Measurements from ENCODE around the gene PCDHA11.
"Not testable (repeated sequence)": the region's sequence is repeated elsewhere in the genome, so short reads cannot be mapped to it uniquely, and the experiment has no call there.

PCDHA11 gene, protein sequence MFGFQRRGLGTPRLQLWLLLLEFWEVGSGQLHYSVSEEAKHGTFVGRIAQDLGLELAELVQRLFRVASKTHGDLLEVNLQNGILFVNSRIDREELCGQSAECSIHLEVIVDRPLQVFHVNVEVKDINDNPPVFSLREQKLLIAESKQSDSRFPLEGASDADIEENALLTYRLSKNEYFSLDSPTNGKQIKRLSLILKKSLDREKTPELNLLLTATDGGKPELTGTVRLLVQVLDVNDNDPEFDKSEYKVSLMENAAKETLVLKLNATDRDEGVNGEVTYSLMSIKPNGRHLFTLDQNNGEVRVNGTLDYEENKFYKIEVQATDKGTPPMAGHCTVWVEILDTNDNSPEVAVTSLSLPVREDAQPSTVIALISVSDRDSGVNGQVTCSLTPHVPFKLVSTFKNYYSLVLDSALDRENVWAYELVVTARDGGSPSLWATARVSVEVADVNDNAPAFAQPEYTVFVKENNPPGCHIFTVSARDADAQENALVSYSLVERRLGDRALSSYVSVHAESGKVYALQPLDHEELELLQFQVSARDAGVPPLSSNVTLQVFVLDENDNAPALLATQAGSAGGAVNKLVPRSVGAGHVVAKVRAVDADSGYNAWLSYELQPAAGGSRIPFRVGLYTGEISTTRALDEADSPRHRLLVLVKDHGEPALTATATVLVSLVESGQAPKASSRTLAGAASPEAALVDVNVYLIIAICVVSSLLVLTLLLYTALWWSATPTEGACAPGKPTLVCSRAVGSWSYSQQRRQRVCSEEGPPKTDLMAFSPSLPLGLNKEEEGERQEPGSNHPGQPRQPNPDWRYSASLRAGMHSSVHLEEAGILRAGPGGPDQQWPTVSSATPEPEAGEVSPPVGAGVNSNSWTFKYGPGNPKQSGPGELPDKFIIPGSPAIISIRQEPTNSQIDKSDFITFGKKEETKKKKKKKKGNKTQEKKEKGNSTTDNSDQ

DNA sequence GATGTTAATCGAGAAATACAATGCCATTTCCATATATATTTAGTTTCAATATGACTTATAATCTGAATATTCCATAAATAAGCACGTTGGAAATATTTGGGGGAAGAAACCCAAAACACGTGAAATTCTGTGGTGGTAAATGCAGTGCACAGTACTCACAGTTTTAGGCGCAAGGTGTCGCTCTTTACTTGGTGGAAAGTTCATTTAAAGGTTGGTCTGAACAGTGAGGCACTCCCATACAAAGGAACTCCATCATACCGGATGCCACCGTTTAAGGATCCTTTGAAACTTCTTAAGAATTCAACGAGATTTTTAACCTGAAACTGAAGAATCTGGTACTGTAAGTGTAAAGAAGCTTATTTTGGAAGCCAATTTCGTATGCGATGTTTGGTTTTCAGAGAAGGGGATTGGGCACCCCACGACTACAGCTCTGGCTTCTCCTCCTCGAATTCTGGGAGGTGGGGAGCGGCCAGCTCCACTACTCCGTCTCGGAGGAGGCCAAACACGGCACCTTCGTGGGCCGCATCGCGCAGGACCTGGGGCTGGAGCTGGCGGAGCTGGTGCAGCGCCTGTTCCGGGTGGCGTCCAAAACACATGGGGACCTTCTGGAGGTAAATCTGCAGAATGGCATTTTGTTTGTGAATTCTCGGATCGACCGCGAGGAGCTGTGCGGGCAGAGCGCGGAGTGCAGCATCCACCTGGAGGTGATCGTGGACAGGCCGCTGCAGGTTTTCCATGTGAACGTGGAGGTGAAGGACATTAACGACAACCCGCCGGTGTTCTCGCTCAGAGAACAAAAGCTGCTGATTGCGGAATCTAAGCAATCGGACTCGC, at the start of gene PCDHA11:
Gene PCDHA11 (plus strand): TSS at position 237 of the 834 bp plus-strand sequence. CDS start 147 bp downstream, at position 384.
- no peak for DNase-seq

DNA sequence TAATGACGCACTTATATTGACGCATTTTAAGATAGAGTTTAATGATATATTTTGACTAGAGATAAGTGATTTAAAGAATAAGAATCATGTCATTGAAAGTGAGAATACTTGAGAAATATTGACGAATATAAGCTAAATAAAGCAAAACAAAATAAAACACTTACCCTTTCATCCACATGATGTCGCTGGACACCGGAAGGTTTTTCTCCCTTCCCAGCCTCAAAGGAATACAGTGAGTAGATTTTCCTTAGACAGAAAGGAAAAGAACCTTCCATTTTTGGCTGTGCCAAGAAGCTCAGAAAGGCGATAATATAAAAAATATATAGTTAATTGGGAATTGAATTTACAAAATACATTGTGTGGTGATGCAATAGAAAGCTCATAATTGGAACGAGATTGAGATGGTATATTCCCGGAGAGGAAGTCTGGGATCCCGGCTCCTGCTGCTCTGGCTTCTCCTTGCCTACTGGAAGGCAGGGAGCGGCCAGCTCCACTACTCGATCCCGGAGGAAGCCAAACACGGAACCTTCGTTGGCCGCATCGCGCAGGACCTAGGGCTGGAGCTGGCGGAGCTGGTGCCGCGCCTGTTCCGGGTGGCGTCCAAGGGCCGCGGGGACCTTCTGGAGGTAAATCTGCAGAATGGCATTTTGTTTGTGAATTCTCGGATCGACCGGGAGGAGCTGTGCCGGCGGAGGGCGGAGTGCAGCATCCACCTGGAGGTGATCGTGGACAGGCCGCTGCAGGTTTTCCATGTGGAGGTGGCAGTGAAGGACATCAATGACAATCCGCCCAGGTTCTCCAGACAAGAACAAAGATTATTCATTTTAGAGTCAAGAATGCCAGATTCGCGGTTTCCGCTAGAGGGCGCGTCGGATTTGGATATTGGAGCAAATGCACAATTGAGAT, 47.1 kb upstream of the PCDHA11 start, which contains the start of gene PCDHA5:
Gene PCDHA5 (plus strand): TSS at position 239 of the 906 bp plus-strand sequence.
- no peak for DNase-seq

DNA sequence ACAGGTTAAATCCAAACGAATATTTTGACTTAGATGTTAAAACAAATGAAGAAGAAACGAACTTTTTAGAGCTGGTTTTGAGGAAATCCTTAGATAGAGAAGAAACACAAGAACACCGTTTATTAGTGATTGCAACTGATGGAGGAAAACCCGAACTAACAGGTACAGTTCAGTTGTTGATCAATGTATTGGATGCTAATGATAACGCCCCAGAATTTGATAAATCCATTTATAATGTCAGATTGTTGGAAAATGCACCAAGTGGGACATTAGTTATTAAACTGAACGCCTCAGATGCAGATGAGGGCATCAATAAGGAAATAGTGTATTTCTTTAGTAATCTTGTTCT, 46.5 kb upstream of the PCDHA11 start:
- DNase-seq = no peak

DNA sequence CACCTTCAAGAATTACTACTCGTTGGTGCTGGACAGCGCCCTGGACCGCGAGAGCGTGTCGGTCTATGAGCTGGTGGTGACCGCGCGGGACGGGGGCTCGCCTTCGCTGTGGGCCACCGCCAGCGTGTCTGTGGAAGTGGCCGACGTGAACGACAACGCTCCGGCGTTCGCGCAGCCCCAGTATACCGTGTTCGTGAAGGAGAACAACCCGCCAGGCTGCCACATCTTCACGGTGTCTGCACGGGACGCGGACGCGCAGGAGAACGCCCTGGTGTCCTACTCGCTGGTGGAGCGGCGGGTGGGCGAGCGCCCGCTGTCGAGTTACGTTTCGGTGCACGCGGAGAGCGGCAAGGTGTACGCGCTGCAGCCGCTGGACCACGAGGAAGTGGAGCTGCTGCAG, 45.8 kb upstream of the PCDHA11 start:
- DNase-seq = not testable (repeated sequence)

DNA sequence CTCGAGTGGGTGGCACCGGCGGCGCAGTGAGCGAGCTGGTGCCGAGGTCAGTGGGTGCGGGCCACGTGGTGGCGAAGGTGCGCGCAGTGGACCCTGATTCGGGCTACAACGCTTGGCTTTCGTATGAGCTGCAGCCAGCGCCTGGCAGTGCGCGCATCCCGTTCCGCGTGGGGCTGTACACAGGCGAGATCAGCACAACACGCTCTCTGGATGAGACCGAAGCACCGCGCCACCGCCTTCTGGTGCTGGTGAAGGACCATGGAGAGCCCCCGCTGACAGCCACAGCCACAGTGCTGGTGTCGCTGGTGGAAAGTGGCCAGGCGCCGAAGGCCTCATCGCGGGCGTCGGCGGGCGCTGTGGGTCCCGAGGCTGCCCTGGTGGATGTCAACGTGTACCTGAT, 45.3 kb upstream of the PCDHA11 start:
- no peak for DNase-seq

DNA sequence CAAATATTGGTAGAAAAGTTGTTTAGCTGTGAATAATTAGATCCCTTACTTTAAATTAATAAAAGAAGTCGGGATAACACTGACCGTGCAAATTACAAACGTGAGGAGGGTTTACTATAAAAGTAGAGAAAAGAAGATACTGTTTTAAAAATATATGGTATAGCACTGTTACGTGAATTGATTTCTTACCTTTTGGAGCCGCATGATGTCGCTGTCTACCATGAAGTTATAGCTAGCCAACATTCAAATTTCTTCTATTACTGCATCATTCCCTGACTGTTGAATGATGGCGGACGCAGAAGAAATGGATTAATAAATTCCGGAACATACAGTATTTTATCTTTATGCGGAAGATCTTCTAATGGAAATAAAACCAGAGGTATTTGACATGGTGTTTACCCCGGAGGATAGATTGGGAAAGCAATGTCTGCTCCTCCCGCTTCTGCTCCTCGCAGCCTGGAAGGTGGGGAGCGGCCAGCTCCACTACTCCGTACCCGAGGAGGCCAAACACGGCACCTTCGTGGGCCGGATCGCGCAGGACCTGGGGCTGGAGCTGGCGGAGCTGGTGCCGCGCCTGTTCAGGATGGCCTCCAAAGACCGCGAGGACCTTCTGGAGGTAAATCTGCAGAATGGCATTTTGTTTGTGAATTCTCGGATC, 40.9 kb upstream of the PCDHA11 start, which contains the start of gene PCDHA6:
Gene PCDHA6 (plus strand): TSS at position 257 of the 658 bp plus-strand sequence. CDS start 132 bp downstream, at position 389.
- peak; percentile 10 to 66 for DNase-seq

DNA sequence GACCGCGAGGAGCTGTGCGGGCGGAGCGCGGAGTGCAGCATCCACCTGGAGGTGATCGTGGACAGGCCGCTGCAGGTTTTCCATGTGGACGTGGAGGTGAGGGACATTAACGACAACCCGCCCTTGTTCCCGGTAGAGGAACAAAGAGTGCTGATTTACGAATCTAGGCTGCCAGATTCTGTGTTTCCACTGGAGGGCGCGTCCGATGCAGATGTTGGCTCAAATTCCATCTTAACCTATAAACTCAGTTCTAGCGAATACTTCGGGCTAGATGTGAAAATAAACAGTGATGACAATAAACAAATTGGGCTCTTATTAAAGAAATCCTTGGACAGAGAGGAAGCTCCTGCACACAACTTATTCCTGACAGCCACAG, 40.4 kb upstream of the PCDHA11 start:
- DNase-seq = peak; percentile 2 to 46

DNA sequence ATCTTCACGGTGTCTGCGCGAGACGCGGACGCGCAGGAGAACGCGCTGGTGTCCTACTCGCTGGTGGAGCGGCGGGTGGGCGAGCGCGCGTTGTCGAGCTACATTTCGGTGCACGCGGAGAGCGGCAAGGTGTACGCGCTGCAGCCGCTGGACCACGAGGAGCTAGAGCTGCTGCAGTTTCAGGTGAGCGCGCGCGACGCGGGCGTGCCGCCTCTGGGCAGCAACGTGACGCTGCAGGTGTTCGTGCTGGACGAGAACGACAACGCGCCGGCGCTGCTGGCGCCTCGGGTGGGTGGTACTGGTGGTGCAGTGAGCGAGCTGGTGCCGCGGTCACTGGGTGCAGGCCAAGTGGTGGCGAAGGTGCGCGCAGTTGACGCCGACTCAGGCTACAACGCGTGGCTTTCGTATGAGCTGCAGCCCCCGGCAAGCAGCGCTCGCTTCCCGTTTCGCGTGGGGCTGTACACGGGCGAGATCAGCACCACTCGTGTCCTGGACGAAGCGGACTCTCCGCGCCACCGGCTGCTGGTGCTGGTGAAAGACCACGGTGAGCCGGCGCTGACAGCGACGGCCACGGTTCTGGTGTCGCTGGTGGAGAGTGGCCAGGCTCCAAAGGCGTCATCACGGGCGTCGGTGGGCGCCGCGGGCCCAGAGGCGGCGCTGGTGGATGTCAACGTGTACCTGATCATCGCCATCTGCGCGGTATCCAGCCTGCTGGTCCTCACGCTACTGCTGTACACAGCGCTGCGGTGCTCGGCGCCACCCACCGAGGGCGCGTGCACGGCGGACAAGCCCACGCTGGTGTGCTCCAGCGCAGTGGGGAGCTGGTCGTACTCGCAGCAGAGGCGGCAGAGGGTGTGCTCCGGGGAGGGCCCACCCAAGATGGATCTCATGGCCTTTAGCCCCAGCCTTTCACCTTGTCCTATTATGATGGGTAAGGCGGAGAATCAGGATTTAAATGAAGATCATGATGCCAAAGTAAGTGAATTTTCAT, 39.0 kb upstream of the PCDHA11 start:
- not testable (repeated sequence) for DNase-seq

DNA sequence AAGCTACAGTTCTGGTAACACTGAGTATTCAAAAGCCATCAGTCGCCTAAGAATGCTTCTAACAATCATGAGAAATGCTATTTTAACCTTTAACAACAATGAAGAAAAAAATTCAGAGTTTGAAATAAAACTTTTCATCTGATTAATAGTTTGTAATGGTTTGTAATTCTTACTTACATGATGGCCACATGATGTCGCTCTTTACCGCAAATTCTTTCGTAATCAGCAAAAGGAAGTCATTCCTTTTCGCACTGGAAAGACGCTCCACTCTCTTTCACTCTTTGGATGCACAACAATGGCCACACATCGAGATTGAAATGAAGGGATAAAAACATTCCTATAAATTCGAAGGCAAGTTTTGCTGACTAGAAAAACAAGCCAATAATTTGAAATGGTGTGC, 34.8 kb upstream of the PCDHA11 start, which contains the start of gene PCDHA7:
Gene PCDHA7 (plus strand): TSS at position 277 of the 400 bp plus-strand sequence. CDS start 115 bp downstream, at position 392.
- DNase-seq = no peak

DNA sequence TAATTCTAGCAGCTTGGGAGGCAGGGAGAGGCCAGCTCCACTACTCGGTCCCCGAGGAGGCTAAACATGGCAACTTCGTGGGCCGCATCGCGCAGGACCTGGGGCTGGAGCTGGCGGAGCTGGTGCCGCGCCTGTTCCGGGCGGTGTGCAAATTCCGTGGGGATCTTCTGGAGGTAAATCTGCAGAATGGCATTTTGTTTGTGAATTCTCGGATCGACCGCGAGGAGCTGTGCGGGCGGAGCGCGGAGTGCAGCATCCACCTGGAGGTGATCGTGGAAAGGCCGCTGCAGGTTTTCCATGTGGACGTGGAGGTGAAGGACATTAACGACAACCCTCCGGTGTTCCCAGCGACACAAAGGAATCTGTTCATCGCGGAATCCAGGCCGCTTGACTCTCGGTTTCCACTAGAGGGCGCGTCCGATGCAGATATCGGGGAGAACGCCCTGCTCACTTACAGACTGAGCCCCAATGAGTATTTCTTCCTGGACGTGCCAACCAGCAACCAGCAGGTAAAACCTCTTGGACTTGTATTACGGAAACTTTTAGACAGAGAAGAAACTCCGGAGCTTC, 34.2 kb upstream of the PCDHA11 start:
- DNase-seq = not testable (repeated sequence)

DNA sequence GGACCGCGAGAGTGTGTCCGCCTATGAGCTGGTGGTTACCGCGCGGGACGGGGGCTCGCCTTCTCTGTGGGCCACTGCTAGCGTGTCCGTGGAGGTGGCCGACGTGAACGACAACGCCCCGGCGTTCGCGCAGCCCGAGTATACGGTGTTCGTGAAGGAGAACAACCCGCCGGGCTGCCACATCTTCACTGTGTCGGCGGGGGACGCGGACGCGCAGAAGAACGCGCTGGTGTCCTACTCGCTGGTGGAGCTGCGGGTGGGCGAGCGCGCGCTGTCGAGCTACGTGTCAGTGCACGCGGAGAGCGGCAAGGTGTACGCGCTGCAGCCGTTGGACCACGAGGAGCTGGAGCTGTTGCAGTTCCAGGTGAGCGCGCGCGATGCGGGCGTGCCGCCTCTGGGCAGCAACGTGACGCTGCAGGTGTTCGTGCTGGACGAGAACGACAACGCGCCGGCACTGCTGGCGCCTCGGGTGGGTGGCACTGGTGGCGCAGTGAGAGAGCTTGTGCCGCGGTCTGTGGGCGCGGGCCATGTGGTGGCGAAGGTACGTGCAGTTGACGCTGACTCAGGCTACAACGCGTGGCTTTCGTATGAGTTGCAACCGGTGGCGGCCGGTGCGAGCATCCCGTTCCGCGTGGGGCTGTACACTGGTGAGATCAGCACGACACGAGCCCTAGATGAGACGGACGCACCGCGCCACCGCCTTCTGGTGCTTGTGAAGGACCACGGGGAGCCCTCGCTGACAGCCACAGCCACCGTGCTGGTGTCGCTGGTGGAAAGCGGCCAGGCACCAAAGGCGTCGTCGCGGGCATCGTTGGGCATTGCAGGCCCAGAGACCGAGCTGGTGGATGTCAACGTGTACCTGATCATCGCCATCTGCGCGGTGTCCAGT, 32.9 kb upstream of the PCDHA11 start:
- no peak for DNase-seq

DNA sequence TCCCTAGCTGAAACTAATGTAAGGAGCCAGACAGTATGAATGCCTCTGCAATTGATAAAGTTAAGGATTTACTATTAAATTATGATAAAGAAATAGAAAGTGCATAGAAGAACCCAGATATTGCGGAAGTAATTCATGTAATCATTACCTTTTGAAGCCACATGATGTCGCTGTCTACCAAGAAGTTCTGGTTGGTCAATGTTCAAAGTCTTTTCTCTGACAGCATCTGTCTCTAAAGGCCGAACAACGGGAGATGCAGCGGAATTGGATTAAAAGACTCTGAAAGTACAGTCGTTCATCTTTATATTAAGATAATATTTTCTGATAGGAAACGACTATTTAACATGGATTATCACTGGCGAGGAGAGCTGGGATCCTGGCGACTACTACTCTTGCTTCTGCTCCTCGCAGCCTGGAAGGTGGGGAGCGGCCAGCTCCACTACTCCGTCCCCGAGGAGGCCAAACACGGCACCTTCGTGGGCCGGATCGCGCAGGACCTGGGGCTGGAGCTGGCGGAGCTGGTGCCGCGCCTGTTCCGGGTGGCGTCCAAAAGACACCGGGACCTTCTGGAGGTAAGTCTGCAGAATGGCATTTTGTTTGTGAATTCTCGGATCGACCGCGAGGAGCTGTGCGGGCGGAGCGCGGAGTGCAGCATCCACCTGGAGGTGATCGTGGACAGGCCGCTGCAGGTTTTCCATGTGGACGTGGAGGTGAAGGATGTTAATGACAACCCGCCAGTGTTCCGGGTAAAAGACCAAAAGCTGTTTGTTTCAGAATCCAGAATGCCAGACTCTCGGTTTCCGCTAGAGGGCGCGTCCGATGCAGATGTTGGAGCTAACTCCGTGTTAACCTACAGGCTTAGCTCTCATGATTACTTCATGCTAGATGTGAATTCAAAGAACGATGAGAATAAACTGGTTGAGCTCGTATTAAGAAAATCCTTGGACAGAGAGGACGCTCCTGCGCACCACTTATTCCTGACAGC, 27.5 kb upstream of the PCDHA11 start, which contains the start of gene PCDHA8:
Gene PCDHA8 (plus strand): TSS at position 210 of the 985 bp plus-strand sequence. CDS start 135 bp downstream, at position 345.
- DNase-seq = no peak

DNA sequence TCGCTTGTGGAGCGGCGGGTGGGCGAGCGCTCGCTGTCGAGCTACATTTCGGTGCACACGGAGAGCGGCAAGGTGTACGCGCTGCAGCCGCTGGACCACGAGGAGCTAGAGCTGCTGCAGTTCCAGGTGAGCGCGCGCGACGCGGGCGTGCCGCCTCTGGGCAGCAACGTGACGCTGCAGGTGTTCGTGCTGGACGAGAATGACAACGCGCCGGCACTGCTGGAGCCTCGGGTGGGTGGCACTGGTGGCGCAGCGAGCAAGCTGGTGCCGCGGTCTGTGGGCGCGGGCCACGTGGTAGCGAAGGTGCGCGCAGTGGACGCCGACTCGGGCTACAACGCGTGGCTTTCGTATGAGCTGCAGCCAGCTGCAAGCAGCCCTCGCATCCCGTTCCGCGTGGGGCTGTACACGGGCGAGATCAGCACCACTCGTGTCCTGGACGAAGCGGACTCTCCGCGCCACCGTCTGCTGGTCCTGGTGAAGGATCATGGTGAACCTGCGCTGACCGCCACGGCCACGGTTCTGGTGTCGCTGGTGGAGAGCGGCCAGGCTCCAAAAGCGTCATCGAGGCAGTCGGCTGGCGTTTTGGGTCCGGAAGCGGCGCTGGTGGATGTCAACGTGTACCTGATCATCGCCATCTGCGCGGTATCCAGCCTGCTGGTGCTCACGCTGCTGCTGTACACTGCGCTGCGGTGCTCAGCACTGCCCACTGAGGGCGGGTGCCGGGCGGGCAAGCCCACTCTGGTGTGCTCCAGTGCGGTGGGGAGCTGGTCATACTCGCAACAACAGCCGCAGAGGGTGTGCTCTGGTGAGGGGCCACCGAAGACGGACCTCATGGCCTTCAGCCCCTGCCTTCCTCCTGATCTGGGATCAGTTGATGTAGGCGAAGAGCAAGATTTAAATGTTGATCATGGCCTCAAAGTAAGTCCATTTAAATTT, 25.7 kb upstream of the PCDHA11 start:
- no peak for DNase-seq

DNA sequence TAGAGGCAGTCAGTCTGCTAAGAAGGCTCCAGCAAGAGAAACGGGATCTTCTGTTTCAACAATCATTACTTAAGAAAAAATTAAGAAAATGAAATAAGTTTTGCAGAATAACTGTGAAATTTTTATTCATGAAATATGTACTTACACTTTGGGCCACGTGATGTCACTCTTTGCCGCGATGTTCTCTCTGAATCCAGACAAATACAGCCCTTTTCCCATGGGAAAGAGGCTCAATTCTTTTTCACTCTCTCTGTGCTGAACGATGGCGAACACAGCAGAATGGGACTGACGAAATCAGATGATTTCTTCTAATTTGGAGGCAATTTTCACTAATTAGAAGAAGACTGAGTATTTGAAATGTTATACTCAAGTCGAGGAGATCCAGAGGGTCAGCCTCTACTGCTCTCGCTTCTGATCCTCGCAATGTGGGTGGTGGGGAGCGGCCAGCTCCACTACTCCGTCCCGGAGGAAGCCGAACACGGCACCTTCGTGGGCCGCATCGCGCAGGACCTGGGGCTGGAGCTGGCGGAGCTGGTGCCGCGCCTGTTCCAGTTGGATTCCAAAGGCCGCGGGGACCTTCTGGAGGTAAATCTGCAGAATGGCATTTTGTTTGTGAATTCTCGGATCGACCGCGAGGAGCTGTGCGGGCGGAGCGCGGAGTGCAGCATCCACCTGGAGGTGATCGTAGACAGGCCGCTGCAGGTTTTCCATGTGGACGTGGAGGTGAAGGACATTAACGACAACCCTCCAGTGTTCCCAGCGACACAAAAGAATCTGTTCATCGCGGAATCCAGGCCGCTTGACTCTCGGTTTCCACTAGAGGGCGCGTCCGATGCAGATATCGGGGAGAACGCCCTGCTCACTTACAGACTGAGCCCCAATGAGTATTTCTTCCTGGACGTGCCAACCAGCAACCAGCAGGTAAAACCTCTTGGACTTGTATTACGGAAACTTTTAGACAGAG, 20.3 kb upstream of the PCDHA11 start, which contains the start of gene PCDHA9:
Gene PCDHA9 (plus strand): TSS at position 244 of the 964 bp plus-strand sequence. CDS start 114 bp downstream, at position 358.
- DNase-seq = not testable (repeated sequence)

All from NCI-H446 (cell line).